ENCODE measurements around the gene TSPAN9. TPM values are rescaled to one million over a fixed set of nuclear protein-coding genes. Genes with fewer than 3 reads are reported as not detected.

TSPAN9 gene
- total and polyA plus RNA-seq, 11 donors, result 70.0 to 387 (median 151) TPM

GRCh38 chr12:3313066-3313465, 235.9 kb downstream of the TSPAN9 start:
- H3K27ac ChIP-seq, result no peak overlapping the region
- H3K27me3 ChIP-seq, result peaks cover 0 to 3% (median 0%) of the 10 kb centered on the region in 9 donors
- H3K4me1 ChIP-seq, result peaks cover 3 to 37% (median 24%) of the 10 kb centered on the region in 12 donors
- 66 to 84% (median 80%) methylated on average over 9 to 13 of the region's 13 CpGs for WGBS, 4 donors
- TF ChIP-seq CTCF (IDR thresholded peaks at IDR 0.05) (no peak), POLR2A (IDR thresholded peaks at IDR 0.05) (no peak)
- H3K9me3 ChIP-seq, result no peaks in the 10 kb centered on the region
- intact Hi-C loops (cut with DNase I), result loop anchor here in 2 of 10 donors (5.0 to 10.0 kb wide), 2 partner anchors 342 to 369 kb away; no protein-coding TSS in a partner anchor
- peak in 1 of 5 donors; percentile 30 for DNase-seq
- no peak for ATAC-seq
- no peaks in the 10 kb centered on the region for H3K36me3 ChIP-seq
- H3K4me3 ChIP-seq, result no peak overlapping the region

- TF ChIP-seq POLR2A (IDR thresholded peaks at IDR 0.05), result no peak
- peak in 8 of 12 donors; percentile 15 to 52 (median 36) for TF ChIP-seq CTCF (IDR thresholded peaks at IDR 0.05)
- peak in 3 of 4 donors; percentile 15 to 35 (median 17) for ATAC-seq
- peak in 1 of 5 donors; percentile 64 for DNase-seq
- peaks cover 3 to 37% (median 24%) of the 10 kb centered on the region in 12 donors for H3K4me1 ChIP-seq
- 65 to 78% (median 71%) methylated on average over 12 to 13 of the region's 13 CpGs for WGBS, 4 donors
- H3K27me3 ChIP-seq, result no peaks in the 10 kb centered on the region
- H3K9me3 ChIP-seq, result no peaks in the 10 kb centered on the region
- H3K4me3 ChIP-seq, result no peak overlapping the region
- intact Hi-C loops (cut with DNase I), result loop anchor here in 2 of 10 donors (5.0 to 10.0 kb wide), 2 partner anchors 341 to 368 kb away; no protein-coding TSS in a partner anchor
- H3K27ac ChIP-seq, result peak overlapping the region in 4 of 12 donors; percentile 2 to 70 (median 50)
- no peaks in the 10 kb centered on the region for H3K36me3 ChIP-seq
Observed at GRCh38 chr12:3313675-3314663, 236.8 kb downstream of the TSPAN9 start.

GRCh38 chr12:3315201-3315661, 238.1 kb downstream of the TSPAN9 start:
- no peaks in the 10 kb centered on the region for H3K36me3 ChIP-seq
- no peaks in the 10 kb centered on the region for H3K27me3 ChIP-seq
- intact Hi-C loops (cut with DNase I), result loop anchor here in 2 of 10 donors (5.0 to 10.0 kb wide), 2 partner anchors 217 to 340 kb away; no protein-coding TSS in a partner anchor
- H3K4me3 ChIP-seq, result no peak overlapping the region
- peak overlapping the region in 8 of 12 donors; percentile 39 to 84 (median 52) for H3K27ac ChIP-seq
- no peaks in the 10 kb centered on the region for H3K9me3 ChIP-seq
- WGBS, 4 donors, result 4 to 17% (median 8%) methylated on average over 10 to 11 of the region's 11 CpGs
- ATAC-seq (peak; percentile 76 to 89 (median 80)), DNase-seq (peak; percentile 73 to 86 (median 79))
- TF ChIP-seq CTCF (IDR thresholded peaks at IDR 0.05) (no peak), POLR2A (IDR thresholded peaks at IDR 0.05) (no peak)
- peaks cover 3 to 37% (median 24%) of the 10 kb centered on the region in 12 donors for H3K4me1 ChIP-seq

All from heart left ventricle (tissue), 16 donors.